GM23338 (cell line): ENCODE data around the gene OPTC. TPM values are rescaled to one million over a fixed set of nuclear protein-coding genes. Genes with fewer than 3 reads are reported as not detected.

Source experiments
- ATAC-seq: fragments of 200-7000 bp; cut with Tn5 transposase; 3 replicates; pipeline ENCODE4 v1.9.1; 2020
- DNase-seq: peaks from one replicate; pipeline ENCODE4 v3.0.0-alpha.2; 2015; ENCODE audit warnings: low spot score
- H2AFZ ChIP-seq: fragments of 200-600 bp; sonication (generic); 2 replicates; pipeline ENCODE4 v1.8.0; 2016; ENCODE audit warnings: antibody characterized with exemption, mild to moderate bottlenecking, moderate library complexity
- H3F3A ChIP-seq: fragments of 200-600 bp; sonication (generic); replicated peaks from 2 replicates; pipeline ENCODE4 v1.8.0; 2017; ENCODE audit warnings: antibody characterized with exemption, mixed run types, low read depth
- H3K27ac ChIP-seq: fragments of 200-600 bp; sonication (generic); 2 replicates; pipeline ENCODE4 v1.6.1; 2016; ENCODE audit warnings: low read depth
- H3K27me3 ChIP-seq: fragments of 200-600 bp; sonication (generic); 2 replicates; pipeline ENCODE4 v1.8.0; 2016; ENCODE audit warnings: mild to moderate bottlenecking, mixed run types, moderate library complexity; ENCODE audit not compliant: insufficient read depth
- H3K36me3 ChIP-seq: fragments of 200-600 bp; sonication (generic); 2 replicates; pipeline ENCODE4 v1.8.0; 2016; ENCODE audit warnings: mild to moderate bottlenecking; ENCODE audit not compliant: insufficient read depth
- H3K4me1 ChIP-seq: fragments of 200-600 bp; sonication (generic); 2 replicates; pipeline ENCODE4 v1.8.0; 2016; ENCODE audit warnings: mild to moderate bottlenecking, moderate library complexity; ENCODE audit not compliant: insufficient read depth
- H3K4me2 ChIP-seq: fragments of 200-600 bp; sonication (generic); 2 replicates; pipeline ENCODE4 v1.7.1; 2017; ENCODE audit warnings: mixed run types
- H3K4me3 ChIP-seq: fragments of 200-600 bp; sonication (generic); 2 replicates; pipeline ENCODE4 v1.6.1; 2016; ENCODE audit warnings: mixed run types
- H3K79me2 ChIP-seq: fragments of 200-600 bp; sonication (generic); replicated peaks from 2 replicates; pipeline ENCODE4 v1.8.0; 2017; ENCODE audit warnings: mild to moderate bottlenecking; ENCODE audit not compliant: insufficient read depth
- H3K9me2 ChIP-seq: fragments of 200-600 bp; sonication (generic); 2 replicates; pipeline ENCODE4 v1.8.0; 2017; ENCODE audit not compliant: insufficient read depth
- H4K20me1 ChIP-seq: fragments of 200-600 bp; sonication (generic); replicated peaks from 2 replicates; pipeline ENCODE4 v1.8.0; 2017; ENCODE audit warnings: mild to moderate bottlenecking; ENCODE audit not compliant: insufficient read depth
- H3K27ac Mint-ChIP-seq: 2 replicates; pipeline ENCODE4 v1.8.0; 2020; ENCODE audit warnings: inconsistent platforms, mild to moderate bottlenecking, moderate library complexity, mixed read lengths
- H3K27me3 Mint-ChIP-seq: 3 replicates; pipeline ENCODE4 v1.8.0; 2022; ENCODE audit warnings: low read depth, mild to moderate bottlenecking, moderate library complexity, mixed read lengths, inconsistent platforms; ENCODE audit not compliant: insufficient read depth, poor library complexity
- H3K36me3 Mint-ChIP-seq: 3 replicates; pipeline ENCODE4 v1.8.0; 2021; ENCODE audit warnings: low read depth, mild to moderate bottlenecking, inconsistent platforms, moderate library complexity, mixed read lengths
- H3K4me1 Mint-ChIP-seq: 3 replicates; pipeline ENCODE4 v1.8.0; 2020; ENCODE audit warnings: mild to moderate bottlenecking, inconsistent platforms, mixed read lengths
- H3K4me3 Mint-ChIP-seq: 3 replicates; pipeline ENCODE4 v1.8.0; 2021; ENCODE audit warnings: moderate library complexity, mild to moderate bottlenecking, inconsistent platforms, mixed read lengths
- H3K9me3 Mint-ChIP-seq: 3 replicates; pipeline ENCODE4 v1.8.0; 2020; ENCODE audit warnings: moderate library complexity, mild to moderate bottlenecking, inconsistent platforms, mixed read lengths
- CREB1 ChIP-seq: fragments of 250-450 bp; sonication (Bioruptor Pico); IDR thresholded peaks from 2 replicates; pipeline ENCODE4 v1.5.0; 2020; ENCODE audit warnings: low read depth, mild to moderate bottlenecking, moderate library complexity
- EZH2 ChIP-seq: fragments of 200-600 bp; sonication (generic); IDR thresholded peaks from one replicate; pipeline ENCODE4 v1.8.0; 2017; ENCODE audit warnings: antibody characterized with exemption, mild to moderate bottlenecking, low read depth; ENCODE audit not compliant: unreplicated experiment
- NANOG ChIP-seq: IDR thresholded peaks from 2 replicates; pipeline ENCODE4 v1.6.1; 2016; ENCODE audit warnings: antibody characterized with exemption, borderline replicate concordance
- POLR2AphosphoS5 ChIP-seq: IDR thresholded peaks from 2 replicates; pipeline ENCODE4 v1.6.1; 2016; ENCODE audit warnings: antibody characterized with exemption, low read depth
- REST ChIP-seq: IDR thresholded peaks from one replicate; pipeline ENCODE4 v1.6.1; 2018; ENCODE audit warnings: antibody characterized with exemption; ENCODE audit not compliant: unreplicated experiment
- STAT1 ChIP-seq: IDR thresholded peaks from one replicate; pipeline ENCODE4 v1.6.1; 2016; ENCODE audit warnings: antibody characterized with exemption; ENCODE audit not compliant: unreplicated experiment
- ZNF114 ChIP-seq: fragments of 250-450 bp; sonication (Bioruptor Pico); IDR thresholded peaks from 2 replicates; pipeline ENCODE4 v1.5.0; 2020; ENCODE audit warnings: mild to moderate bottlenecking, moderate library complexity
- ZNF331 ChIP-seq: fragments of 250-450 bp; sonication (Bioruptor Pico); IDR thresholded peaks from 2 replicates; pipeline ENCODE4 v1.5.0; 2020; ENCODE audit warnings: low read depth, mild to moderate bottlenecking, moderate library complexity
- polyA plus RNA-seq: library from polyadenylated mRNA; unstranded; fragments of >200 nt; fragmentation: Nextera tagmentation; extraction: Ambion mirVana; gene quantifications from 2 replicates; pipeline ENCODE4 v1.2.1, GENCODE V29; 2016
- total RNA-seq: library from RNA; depleted of rRNA; stranded (reverse); fragments of >200 nt; shearing (Covaris generic); gene quantifications from 2 replicates; pipeline ENCODE4 v1.2.3, GENCODE V29; 2014
- TF ChIP-seq, protein P1 (sequence below): fragments of 250-450 bp; sonication (Bioruptor Pico); IDR thresholded peaks from 2 replicates; pipeline ENCODE4 v1.5.0; 2020; ENCODE audit warnings: mild to moderate bottlenecking, moderate library complexity
- TF ChIP-seq, protein P2 (sequence below): IDR thresholded peaks from 2 replicates; pipeline ENCODE4 v1.6.1; 2016; ENCODE audit warnings: antibody characterized with exemption

OPTC gene
- total and polyA plus RNA-seq, 2 experiments from 2014 or later: 0.50 to 1.0 TPM

DNA sequence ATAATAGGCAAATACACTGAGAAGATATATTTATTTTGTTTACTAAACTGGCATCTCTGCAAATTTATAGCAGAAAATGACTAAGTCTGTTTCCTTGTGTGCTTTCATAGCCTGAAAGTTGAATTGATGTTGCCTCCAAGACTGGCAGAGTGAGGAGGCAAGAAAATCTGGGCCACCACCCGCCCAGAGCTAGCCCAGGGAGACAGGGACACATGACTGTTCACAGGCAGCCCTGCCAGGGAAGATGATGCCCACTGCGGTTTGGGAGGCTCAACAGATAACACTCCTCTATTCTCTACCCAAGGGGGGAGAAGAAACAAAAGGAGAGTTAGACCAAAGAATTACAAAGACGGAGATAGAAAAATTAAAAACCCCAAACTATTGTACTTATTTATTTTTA is 37.1 kb downstream of the OPTC start (continued):
- TF ChIP-seq, protein P1, sequence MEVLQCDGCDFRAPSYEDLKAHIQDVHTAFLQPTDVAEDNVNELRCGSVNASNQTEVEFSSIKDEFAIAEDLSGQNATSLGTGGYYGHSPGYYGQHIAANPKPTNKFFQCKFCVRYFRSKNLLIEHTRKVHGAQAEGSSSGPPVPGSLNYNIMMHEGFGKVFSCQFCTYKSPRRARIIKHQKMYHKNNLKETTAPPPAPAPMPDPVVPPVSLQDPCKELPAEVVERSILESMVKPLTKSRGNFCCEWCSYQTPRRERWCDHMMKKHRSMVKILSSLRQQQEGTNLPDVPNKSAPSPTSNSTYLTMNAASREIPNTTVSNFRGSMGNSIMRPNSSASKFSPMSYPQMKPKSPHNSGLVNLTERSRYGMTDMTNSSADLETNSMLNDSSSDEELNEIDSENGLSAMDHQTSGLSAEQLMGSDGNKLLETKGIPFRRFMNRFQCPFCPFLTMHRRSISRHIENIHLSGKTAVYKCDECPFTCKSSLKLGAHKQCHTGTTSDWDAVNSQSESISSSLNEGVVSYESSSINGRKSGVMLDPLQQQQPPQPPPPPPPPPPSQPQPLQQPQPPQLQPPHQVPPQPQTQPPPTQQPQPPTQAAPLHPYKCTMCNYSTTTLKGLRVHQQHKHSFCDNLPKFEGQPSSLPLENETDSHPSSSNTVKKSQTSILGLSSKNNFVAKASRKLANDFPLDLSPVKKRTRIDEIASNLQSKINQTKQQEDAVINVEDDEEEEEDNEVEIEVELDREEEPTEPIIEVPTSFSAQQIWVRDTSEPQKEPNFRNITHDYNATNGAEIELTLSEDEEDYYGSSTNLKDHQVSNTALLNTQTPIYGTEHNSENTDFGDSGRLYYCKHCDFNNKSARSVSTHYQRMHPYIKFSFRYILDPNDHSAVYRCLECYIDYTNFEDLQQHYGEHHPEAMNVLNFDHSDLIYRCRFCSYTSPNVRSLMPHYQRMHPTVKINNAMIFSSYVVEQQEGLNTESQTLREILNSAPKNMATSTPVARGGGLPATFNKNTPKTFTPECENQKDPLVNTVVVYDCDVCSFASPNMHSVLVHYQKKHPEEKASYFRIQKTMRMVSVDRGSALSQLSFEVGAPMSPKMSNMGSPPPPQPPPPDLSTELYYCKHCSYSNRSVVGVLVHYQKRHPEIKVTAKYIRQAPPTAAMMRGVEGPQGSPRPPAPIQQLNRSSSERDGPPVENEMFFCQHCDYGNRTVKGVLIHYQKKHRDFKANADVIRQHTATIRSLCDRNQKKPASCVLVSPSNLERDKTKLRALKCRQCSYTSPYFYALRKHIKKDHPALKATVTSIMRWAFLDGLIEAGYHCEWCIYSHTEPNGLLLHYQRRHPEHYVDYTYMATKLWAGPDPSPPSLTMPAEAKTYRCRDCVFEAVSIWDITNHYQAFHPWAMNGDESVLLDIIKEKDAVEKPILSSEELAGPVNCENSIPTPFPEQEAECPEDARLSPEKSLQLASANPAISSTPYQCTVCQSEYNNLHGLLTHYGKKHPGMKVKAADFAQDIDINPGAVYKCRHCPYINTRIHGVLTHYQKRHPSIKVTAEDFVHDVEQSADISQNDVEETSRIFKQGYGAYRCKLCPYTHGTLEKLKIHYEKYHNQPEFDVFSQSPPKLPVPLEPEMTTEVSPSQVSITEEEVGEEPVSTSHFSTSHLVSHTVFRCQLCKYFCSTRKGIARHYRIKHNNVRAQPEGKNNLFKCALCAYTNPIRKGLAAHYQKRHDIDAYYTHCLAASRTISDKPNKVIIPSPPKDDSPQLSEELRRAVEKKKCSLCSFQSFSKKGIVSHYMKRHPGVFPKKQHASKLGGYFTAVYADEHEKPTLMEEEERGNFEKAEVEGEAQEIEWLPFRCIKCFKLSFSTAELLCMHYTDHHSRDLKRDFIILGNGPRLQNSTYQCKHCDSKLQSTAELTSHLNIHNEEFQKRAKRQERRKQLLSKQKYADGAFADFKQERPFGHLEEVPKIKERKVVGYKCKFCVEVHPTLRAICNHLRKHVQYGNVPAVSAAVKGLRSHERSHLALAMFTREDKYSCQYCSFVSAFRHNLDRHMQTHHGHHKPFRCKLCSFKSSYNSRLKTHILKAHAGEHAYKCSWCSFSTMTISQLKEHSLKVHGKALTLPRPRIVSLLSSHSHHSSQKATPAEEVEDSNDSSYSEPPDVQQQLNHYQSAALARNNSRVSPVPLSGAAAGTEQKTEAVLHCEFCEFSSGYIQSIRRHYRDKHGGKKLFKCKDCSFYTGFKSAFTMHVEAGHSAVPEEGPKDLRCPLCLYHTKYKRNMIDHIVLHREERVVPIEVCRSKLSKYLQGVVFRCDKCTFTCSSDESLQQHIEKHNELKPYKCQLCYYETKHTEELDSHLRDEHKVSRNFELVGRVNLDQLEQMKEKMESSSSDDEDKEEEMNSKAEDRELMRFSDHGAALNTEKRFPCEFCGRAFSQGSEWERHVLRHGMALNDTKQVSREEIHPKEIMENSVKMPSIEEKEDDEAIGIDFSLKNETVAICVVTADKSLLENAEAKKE: no peak
- no peak for TF ChIP-seq CREB1 (CRISPR knock-in tag)

DNA sequence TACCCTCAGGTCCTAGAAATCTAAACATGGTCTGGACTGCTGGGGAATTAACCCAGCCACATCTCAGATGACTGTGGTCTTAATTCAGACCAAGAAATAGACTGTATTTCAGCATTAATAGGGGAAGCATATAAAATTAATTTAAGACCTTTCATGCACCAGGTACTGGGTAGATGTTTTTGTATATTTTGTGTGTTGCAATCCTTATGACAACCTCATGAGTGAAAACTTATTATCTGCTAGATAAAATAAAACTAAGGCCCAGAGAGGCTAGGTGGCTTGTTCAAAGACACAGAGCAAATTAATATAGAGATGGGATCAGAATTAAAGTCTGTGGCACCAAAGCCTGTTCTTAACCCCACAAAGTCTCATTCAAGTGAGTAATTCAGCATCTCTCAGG is 40.1 kb downstream of the OPTC start:
- Histone ChIP-seq H3K27ac (no peak overlapping the region), H2AFZ (no peak overlapping the region), H3K79me2 (no peaks in the 10 kb centered on the region), H3K4me2 (no peak overlapping the region), H3K9me2 (no peaks in the 10 kb centered on the region; the same call in 1 of the 2 replicates), H3K36me3 (no peaks in the 10 kb centered on the region; the same call in 1 of the 2 replicates), H3K4me3 (no peak overlapping the region), H3K4me1 (no peaks in the 10 kb centered on the region), H3K27me3 (no peaks in the 10 kb centered on the region), H3F3A (no peaks in the 10 kb centered on the region), H4K20me1 (no peaks in the 10 kb centered on the region)
- DNase-seq (no peak), ATAC-seq (no peak)
- H3K27me3 Mint-ChIP-seq: no peaks in the 10 kb centered on the region
- H3K27ac Mint-ChIP-seq: no peak overlapping the region
- no peaks in the 10 kb centered on the region for H3K36me3 Mint-ChIP-seq
- no peak overlapping the region for H3K4me3 Mint-ChIP-seq
- no peaks in the 10 kb centered on the region for H3K9me3 Mint-ChIP-seq
- H3K4me1 Mint-ChIP-seq: peaks cover 6% of the 10 kb centered on the region
- TF ChIP-seq CREB1 (CRISPR knock-in tag) (no peak), REST (no peak), STAT1 (no peak), EZH2 (no peak), NANOG (no peak), POLR2AphosphoS5 (no peak), ZNF114 (CRISPR knock-in tag) (no peak), ZNF331 (CRISPR knock-in tag) (no peak)
- TF ChIP-seq, protein P2, sequence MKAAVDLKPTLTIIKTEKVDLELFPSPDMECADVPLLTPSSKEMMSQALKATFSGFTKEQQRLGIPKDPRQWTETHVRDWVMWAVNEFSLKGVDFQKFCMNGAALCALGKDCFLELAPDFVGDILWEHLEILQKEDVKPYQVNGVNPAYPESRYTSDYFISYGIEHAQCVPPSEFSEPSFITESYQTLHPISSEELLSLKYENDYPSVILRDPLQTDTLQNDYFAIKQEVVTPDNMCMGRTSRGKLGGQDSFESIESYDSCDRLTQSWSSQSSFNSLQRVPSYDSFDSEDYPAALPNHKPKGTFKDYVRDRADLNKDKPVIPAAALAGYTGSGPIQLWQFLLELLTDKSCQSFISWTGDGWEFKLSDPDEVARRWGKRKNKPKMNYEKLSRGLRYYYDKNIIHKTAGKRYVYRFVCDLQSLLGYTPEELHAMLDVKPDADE: no peak
